Jurkat, Clone E6-1 (cell line): Measurements from ENCODE around the gene UCN2.

ENCODE experiments used
- DNase-seq: peaks from one replicate; pipeline ENCODE4 v3.0.0-alpha.2; 2011; ENCODE audit warnings: low read depth, low spot score
- H3K4me3 ChIP-seq: 2 replicates; pipeline ENCODE4 v1.5.1; 2011; ENCODE audit warnings: mild to moderate bottlenecking, low read length, control low read depth, moderate library complexity

Gene UCN2

DNA sequence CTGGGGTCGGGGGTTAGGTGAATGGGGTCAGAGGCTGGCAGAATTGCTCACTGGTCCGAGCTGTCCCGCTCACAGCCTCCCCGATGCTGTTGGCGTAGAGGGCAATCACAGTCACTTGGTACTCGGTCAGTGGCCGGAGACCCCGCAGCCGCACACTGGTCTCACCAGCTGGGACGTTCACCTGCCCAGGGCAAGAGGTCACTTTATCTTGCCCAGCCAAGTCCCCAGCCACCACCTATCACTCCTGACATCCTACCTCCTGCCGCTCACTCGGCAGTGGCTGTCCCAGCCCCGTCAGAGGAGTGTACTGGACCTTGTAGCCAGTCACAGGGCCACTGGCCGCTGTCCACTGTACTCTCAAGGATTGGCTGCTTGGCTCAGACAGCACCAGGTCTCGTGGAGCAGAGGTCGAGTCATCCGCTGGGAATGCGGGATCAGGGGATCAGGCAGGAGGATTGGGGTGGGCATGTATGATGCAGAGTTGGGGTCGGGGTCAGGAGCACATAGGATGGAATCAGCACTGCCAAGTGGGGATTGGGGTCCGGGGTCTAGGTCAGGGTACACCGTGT, 29.0 kb upstream of the UCN2 start:
- H3K4me3 ChIP-seq = no peak overlapping the region
- no peak for DNase-seq

DNA sequence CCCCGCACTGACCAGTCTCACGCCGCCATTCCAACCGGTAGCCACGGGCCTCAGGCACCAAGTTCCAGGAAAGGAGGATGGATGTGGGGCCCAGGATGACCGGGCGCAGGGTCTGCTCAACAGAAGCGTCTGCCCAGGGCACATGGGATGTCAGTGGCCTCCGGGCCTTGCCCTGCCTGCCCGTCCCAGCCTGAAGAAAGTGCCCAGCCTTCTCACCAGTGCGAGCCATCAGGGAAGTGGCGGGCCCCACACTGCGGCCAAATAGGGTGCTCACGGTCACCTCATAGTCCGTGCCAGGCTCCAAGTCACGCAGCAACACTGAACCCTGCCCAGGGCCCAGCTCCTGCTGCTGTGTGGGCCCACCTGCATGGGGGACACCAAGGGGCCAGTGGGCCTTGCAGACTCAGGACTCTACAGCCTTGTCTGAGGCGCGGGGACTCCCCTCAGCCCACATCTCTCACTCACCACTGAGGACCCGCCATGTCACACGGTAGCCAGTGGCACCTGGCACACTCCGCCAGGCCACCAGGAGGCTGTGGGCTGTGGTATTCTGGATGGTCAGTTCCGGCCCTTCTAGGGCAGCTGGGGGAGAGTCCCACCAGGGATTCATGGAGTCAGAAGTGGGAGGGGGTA, 28.4 kb upstream of the UCN2 start:
- H3K4me3 ChIP-seq = no peak overlapping the region
- no peak for DNase-seq

DNA sequence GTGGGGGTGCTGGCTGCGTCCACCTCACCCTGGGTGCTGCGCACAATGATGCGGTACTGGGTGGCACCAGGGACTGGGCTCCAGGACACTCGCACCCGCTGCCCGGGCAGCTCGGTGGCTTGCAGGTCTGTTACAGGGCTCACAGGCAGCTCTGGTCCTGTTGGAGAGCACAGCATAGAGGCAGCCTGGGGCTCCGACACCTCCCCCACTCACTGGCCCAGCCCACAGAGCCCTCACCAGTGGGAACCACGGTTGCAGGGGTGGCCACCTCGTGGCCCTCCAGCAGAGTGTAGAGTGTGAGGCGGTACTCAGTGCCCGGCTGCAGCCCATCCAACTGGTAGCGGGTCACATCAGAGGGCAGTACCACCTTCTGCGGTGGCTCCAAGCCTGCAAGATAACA, 27.9 kb upstream of the UCN2 start:
- no peak for DNase-seq
- no peak overlapping the region for H3K4me3 ChIP-seq

DNA sequence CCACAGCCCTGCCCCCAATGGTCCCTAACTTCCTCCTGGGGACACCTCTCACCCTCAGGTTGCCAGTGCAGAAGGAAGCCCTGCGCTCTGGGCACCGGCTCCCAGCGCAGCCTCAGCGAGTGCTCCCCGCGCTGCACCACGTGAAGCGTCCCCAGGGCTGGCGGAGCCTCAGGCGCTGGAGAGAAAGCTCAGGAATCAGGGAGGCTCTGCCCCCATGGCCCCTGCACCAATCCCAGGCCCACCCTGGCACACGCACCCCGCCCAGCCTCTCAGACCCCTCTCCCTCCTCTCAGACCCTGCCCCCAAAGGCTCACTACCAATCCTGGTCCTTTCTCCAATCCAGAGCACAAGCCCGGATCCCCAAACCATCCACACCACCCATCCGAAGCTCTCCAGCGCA, 24.6 kb upstream of the UCN2 start:
- no peak overlapping the region for H3K4me3 ChIP-seq

DNA sequence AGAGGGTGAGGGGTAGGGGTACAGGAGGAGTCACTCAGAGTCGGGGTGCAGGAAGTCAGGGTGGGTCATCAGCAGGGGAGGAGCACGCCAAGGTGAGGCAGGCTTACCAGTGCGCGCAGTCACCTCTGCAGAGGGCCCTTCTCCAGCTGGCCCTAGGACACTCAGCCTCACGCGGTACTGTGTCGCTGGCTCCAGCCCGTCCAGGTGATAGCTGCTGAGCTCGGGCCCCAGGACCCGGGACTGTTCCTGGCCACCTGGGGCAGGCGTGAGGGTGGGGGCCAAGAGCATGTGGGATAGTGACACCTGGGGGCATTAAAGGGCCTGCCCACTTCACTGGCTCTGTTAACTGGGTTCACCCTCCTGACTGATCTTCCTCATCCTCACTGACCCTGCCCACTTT, 24.1 kb upstream of the UCN2 start:
- no peak overlapping the region for H3K4me3 ChIP-seq

More for the DNA sequence above, 24.6 kb upstream of the UCN2 start:
- DNase-seq = no peak

DNA sequence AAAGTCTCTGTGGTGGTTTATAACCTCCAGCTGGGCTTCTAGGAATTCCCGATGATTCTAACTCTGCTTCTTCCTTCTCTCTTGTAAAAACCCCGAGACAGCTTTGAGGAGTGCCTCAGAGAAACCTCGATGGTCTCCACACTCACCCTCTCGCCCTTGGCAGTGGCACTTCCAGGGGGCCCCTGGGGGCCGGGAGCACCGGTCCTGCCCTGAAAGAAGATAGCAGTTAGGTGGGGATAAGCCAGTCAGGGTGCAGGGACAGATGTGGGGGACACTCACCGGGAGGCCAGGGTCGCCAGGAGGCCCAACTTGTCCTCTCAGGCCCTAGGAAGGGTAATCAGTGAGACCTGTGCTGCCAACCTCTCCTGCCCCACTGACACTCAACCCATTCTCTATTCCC, 21.8 kb upstream of the UCN2 start:
- DNase-seq = no peak
- H3K4me3 ChIP-seq = no peak overlapping the region

More for the DNA sequence above, 24.1 kb upstream of the UCN2 start:
- DNase-seq = no peak

DNA sequence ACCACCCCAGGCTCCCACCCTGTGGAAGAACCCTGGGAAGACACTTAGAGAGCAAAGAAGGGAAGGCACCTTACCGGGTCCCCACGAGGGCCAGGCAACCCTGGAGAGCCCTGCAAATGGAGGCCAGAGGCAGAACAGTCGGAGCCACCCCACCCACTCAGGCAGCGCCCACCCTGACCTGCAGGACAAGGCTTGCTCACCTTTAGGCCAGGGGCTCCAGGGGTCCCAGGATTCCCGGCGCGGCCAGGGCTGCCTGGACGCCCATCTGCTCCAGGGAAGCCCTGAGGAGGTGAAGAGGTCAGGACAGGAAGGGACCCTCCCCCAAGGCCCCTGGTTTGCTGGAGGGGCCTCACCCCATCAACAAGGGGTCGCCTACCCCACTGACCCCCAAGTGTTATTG, 21.3 kb upstream of the UCN2 start:
- H3K4me3 ChIP-seq = no peak overlapping the region
- no peak for DNase-seq

DNA sequence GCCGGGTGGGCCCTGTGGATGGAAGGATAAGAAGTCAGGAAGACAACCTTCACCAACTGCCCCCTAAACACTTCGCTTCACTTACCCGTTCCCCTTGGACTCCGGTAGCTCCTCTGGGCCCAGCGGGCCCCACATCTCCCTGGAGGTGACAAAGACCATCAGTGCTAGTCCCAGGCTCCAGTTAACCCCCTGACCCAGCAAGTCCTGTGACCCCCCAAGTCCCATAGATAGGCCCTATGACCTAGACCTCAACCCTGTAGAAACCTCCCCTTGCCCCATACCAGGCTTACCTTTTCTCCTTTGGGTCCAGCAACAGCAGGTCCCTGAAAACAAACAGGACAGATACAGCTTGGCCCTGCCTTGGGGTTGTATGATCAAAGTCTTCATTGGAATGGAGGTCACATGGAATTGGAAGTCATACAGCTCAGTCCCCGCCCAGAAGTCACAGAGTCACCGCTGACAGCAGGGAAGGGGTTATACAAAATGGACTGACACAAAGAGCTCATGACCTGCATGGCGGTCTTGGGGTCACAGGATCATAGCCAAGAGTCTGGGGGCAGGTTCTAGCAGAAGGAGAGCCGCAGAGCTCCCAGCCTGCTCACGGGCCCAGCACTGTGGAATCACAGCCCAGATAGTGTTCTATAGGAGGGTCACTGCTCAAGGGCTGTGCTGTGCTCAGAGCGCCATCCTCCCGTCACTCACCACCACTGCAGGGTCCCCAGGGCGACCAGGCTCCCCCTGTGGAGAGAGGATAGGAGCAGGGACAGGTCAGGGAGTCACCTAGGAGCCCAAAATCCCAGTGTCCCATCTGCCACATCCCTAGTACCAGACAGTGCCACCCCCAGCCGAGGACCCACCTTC, 18.3 kb upstream of the UCN2 start:
- no peak overlapping the region for H3K4me3 ChIP-seq
- no peak for DNase-seq

DNA sequence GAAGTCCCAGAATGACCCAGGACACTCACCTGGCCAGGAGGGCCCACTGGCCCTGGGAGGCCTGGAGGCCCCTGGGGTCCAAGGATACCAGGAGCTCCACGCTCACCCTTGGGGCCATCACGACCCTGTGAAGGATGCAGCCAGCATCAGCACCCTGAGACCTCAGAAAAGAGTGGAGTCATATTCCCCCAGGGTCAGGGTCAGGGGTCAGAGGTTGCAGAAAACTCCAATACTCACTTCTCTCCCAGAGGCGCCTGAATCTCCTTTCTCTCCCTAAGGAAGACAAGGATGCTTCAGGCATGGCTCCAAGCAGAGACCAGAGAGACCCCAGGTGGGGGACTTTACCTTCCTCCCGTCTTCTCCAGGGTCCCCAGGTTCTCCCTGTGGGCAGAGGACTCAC, 13.1 kb upstream of the UCN2 start:
- no peak overlapping the region for H3K4me3 ChIP-seq
- no peak for DNase-seq

DNA sequence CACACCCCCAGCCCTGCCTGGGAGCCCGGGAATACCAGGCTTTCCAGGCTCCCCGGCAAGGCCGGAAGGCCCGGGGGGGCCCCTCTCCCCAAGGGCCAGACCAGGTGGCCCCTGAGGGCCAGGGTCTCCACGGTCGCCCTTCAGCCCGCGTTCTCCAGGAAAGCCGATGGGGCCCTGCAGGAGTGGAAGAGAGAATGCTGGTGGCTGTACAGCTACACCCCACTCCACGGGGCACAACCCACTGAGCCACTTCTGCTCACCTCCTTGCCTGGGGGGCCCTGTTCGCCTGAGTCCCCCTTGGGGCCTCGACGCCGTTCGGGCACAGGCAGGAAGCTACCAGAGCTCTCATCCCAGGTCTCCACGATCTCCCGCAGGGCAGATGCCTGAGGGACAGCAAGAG, 11.8 kb upstream of the UCN2 start:
- no peak for DNase-seq
- H3K4me3 ChIP-seq = no peak overlapping the region

DNA sequence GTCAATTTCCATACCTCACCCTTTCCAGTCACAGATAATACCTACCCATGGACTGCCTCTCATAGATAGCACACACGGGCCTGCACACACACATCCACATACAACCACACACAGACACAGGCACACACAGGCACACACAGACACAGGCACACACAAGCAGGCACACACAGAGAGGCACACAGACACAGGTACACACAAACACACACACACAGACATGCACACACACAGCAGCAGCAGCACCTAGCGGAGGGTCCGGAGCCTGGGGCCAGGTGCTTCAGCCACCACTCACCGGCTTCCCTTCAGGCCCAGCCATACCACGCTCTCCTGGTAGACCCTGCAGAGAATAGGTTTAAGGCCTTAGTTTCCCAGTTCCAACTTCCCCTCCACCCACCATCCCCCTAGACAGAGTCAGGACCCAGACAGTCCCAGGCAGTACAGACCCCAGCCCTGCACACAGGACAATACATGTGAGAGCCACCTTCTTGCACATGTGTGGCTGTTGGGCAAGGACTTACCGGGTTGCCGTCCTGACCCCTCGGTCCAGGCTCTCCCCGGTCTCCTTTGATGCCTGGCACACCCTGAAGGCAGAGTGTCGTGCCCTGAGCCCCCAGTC, 10.5 kb upstream of the UCN2 start:
- no peak for DNase-seq
- no peak overlapping the region for H3K4me3 ChIP-seq

DNA sequence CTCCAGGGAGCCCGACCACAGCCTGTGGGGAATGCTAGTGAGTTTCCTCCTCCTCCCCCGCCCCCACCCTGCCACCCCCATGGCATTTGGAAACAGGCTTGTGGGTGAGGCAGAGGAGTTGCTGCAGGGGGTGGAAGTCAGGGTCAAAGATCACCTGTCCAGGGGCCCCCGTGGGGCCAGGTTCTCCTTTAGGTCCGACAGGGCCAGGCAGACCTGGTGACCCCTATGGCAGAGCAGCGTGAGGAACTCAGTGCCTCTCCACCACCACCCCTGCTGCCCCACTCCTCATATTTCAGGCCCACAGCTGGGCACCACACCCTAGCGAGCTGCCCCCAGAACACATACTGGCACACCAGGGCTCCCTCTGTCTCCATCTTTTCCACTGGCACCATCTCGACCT, 8.9 kb upstream of the UCN2 start:
- no peak for DNase-seq
- no peak overlapping the region for H3K4me3 ChIP-seq

DNA sequence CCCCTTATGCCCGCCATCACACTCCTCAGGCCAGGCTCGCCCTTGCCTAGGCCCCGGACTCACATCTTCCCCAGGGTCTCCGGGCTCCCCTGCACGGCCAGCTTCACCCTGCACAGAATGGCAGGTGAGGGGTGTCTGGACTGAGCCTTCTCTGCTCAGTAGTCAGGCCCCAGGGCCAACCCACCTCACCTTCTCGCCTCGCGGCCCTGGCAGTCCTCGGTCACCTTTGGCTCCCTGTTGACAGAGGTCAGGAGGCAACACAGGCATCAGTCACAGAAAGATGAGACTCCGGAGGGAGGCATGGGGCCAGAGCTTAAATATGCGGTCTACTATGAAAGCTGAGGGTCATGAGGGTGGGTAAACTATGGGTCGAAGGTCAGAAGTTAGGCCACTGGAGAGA, 8.4 kb upstream of the UCN2 start:
- no peak for DNase-seq
- H3K4me3 ChIP-seq = no peak overlapping the region

DNA sequence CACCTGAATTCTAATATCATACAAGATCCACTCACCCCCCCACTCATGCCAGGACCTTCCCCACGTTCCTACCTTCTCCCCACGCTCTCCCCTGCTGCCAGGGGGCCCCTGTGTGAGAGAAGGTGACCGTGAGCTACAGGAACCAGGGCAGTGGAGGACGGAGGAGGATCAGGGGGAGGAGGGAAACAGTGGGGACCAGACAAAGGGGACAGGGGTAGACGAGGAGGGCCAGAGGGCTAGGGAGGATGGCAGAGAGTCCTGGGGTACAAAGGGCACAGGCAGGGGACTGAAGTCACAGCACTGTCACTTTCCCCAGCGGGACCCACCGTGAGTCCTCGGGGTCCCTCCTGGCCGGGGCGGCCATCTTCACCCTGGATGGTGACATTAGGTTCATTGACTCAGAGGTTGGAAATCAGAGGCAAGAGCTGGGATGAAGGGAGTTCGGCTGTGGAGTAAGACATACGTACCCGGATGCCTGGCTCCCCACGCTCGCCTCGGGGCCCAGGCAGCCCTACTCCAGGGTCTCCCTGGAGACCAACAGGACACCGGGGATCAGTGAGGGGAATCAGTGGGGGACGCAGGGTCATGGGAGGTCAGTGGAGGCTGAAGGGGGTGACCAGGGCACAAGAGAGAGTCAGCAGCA, 6.3 kb upstream of the UCN2 start:
- no peak overlapping the region for H3K4me3 ChIP-seq
- DNase-seq = no peak

DNA sequence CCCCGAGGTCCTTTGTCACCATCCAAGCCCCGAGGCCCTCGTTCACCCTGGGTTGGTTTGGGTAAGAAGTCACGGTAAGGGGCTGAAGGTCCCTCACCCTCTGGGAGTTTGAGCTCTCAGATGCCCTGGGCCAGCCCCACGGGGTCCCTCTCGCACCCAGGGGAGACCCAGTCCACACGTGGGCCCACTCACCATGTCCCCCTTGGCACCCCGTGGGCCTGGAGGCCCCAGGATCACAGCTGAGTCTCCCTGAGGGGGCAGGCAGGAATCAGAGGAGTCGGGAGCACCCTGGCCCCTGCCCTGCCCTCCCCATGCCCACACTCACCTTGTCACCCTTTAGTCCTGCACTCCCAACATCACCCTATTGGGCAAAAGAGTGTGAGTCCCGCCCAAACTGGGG, 5.8 kb upstream of the UCN2 start:
- no peak overlapping the region for H3K4me3 ChIP-seq
- DNase-seq = no peak

DNA sequence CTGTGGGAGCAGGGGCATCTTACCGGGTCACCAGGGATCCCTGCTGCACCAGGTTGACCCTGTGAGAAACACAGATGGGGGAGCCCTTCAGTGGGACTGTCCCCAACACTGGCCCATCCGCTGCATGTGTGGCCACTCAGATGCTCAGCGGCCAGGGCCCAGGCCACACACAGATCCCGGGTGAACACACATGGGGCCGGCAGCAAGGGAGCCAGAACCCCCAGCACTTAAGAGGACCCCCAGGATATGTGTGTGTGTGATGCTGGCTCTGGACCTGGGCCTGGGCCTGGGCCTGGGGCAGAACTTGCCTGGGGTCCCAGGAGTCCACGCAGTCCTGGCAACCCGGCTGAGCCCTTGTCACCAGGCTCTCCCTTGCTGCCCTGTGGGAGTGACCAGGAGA, 4.9 kb upstream of the UCN2 start:
- DNase-seq = no peak
- H3K4me3 ChIP-seq = no peak overlapping the region

DNA sequence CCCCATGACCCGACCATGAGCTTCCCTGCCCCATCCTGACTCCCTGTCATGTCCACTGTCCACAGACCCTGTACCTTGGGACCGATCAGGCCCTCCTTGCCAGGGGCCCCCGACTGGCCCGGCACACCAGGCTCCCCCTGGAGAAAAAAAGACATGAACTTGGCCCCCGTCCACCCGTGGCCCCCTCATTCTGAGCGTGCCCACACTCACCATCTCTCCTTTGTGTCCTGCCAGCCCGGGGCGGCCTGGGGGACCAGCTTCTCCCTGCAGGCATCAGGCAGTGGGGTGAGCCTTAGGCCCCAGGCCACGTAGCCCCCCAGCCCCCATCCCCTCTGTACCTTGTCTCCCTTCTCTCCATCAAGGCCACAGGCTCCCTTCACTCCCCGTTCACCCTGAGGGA, 3.9 kb upstream of the UCN2 start:
- no peak for DNase-seq
- H3K4me3 ChIP-seq = no peak overlapping the region

DNA sequence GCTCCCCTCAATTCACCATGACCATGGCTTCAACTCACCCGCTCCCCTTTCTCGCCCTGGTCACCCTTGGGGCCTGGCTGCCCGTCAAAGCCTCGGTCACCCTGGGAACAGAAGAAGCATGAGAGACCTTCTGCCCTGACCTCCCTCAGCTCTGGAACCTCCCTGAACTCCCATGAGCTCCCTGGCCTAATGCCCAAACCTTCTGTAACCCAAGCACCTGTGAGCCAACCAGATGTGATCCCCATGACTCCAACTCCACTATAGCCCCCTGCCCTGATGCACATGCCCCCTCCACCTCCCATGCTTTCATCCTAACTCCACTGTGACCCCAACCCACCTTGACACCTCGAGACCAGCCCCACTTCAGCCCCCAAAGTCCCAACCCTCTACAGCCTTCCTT, 3.5 kb upstream of the UCN2 start:
- H3K4me3 ChIP-seq = no peak overlapping the region
- no peak for DNase-seq

DNA sequence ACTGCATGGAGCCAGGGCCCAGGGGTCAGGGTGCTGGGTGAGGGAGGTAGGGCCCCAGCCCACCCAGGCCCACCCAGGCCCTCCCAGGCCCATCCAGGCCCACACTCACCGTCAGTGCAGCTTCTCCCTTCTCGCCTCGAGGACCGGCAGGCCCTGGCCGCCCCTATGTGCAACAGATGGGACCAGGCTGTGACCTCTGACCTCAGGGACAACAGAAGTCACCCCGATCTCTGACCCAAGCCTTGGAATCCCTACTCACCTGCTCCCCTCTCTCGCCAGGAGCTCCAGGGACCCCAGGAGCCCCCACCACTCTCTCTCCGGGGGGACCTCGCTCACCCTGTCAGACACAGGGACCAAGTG, 2.8 kb upstream of the UCN2 start:
- DNase-seq = no peak
- H3K4me3 ChIP-seq = no peak overlapping the region
